Suprapubic skin (tissue), 4 donors: Measurements from ENCODE around the gene WDR76.
"Not testable (repeated sequence)": the region's sequence is repeated elsewhere in the genome, so short reads cannot be mapped to it uniquely, and the experiment has no call there.

Experiments used
- CTCF ChIP-seq, 2 donors: fragments of 200-600 bp in 1 of 2; fragments of 450-650 bp in 1 of 2; sonication (generic) in 1 of 2; IDR thresholded peaks; one replicate each; pipeline ENCODE4 v1.5.1; 2016 to 2019; ENCODE audit warnings: antibody characterized with exemption in 2 of 2, mild to moderate bottlenecking in 1 of 2, moderate library complexity in 1 of 2
- EP300 ChIP-seq: sonication (generic); formaldehyde crosslinking; IDR thresholded peaks from one replicate; pipeline ENCODE4 v1.6.1; 2017; ENCODE audit warnings: antibody characterized with exemption
- POLR2A ChIP-seq, 2 donors: fragments of 450-650 bp; IDR thresholded peaks; one replicate each; pipeline ENCODE4 v1.6.1; 2017; ENCODE audit warnings: antibody characterized with exemption in 2 of 2, mild to moderate bottlenecking in 2 of 2, moderate library complexity in 2 of 2
- POLR2AphosphoS5 ChIP-seq, 3 donors: sonication (generic); formaldehyde crosslinking; IDR thresholded peaks; one replicate each; pipeline ENCODE4 v1.6.1; 2017; ENCODE audit warnings: antibody characterized with exemption in 3 of 3

DNA sequence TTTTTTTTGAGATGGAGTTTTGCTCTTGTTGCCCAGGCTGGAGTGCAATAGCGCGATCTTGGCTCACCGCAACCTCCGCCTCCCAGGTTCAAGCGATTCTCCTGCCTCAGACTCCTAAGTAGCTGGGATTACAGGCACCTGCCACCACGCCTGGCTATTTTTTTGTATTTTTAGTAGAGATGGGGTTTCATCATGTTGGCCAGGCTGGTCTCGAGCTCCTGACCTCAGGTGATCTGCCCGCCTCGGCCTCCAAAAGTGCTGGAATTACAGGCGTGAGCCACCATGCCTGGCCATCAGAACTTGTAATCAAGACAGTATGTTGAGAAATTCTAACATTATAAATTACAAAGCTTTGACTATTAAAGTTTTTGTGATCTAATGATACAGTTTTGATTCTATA lies 39.8 kb downstream of the WDR76 start:
- TF ChIP-seq CTCF (IDR thresholded peaks at IDR 0.05); POLR2AphosphoS5 (IDR thresholded peaks at IDR 0.05); EP300; POLR2A (IDR thresholded peaks at IDR 0.05): not testable (repeated sequence)
